HG03521 (cell line): Measurements from ENCODE around the gene BLOC1S3.

Source experiments
- ATAC-seq: cut with Tn5 transposase; IDR thresholded peaks from one replicate; pipeline ENCODE4 v1.9.1; 2021; ENCODE audit warnings: mild to moderate bottlenecking, moderate library complexity; ENCODE audit not compliant: unreplicated experiment

BLOC1S3 gene

GRCh38 chr19:45145270-45146189, 33.1 kb upstream of the BLOC1S3 start:
- no peak for ATAC-seq

- no peak for ATAC-seq
These were observed 32.3 kb upstream of the BLOC1S3 start for GRCh38 chr19:45146251-45146650.

GRCh38 chr19:45146741-45147205, 31.8 kb upstream of the BLOC1S3 start:
- no peak for ATAC-seq

DNA sequence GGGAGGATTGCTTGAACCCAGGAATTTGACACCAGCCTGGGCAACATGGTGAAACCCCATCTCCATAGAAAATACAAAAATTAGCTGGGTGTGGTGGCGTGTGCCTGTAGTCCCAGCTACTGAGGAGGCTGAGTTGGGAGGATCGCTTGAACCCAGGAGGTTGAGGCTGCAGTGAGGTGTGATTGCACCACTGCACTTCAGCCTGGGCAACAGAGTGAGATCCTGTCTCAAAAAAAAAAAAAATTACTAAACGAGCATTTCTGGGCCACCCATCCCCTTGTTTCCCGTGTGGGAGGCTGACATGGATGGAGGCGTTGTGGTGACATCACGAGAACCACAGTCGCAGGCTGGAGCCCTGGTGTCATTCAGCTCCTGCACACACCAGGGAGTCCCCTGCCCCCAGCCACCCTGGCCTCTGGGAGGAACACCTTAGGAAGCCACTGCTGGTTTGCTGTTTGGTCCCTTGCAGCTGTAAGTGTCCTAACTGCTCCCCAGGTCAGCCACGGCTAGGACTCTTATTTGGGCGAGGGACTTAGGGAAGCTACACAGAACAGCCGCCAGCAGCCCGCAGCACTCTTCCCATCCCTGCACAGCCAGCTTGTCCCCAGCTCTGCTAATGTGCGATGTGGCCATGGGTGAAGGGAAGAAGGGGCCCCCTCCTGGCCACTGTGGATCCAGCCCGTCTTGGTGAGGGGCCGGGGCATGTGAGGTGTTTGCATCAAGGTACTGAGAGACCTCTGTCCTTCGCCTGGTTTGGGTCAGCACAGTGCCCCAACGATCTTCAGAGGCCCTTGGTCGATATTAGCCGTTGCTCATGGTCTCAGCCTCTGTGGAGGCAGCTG, 30.5 kb upstream of the BLOC1S3 start:
- no peak for ATAC-seq

GRCh38 chr19:45149129-45149528, 29.5 kb upstream of the BLOC1S3 start:
- ATAC-seq: no peak

GRCh38 chr19:45150180-45150579, 28.4 kb upstream of the BLOC1S3 start:
- ATAC-seq: no peak

GRCh38 chr19:45150751-45151281, 27.8 kb upstream of the BLOC1S3 start:
- no peak for ATAC-seq

- ATAC-seq: no peak
These were observed 27.3 kb upstream of the BLOC1S3 start for GRCh38 chr19:45151320-45151719.

DNA sequence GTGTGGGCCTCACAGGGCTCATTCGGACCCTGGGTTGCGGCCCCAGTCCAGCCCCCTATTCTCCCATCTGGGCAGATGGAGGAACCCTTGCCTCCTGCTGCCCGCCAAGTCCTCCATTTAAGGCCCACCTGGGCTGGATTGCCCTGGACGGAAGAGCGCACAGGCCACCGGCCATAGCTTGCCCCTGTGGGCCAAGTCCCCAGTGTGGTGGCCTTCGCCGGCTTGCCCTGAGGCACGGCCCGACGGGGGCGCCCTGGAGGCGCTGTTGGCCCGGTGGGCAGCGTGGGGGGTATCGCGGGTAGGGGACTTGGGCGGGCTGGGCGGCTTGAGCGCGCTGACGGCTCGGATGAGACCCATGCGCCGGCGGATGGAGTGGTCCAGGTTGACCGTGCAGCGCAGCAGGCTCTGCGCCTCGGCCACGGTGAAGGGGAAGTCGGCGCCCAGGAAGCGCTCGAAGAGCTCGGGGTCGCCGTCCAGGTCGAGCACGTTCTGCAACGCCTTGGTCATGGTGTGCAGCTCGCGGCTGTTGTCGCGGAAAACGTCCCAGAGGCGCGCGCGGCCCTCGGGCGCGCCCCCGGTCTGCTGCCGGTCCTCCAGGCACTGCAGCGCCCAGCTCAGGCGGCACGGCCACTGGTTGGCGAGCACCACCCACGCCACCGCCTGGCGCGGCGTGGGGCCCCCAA, 26.6 kb upstream of the BLOC1S3 start:
- ATAC-seq: no peak

GRCh38 chr19:45152504-45153338, 25.9 kb upstream of the BLOC1S3 start:
- ATAC-seq: no peak

GRCh38 chr19:45153339-45154063, 25.1 kb upstream of the BLOC1S3 start:
- ATAC-seq: no peak

- ATAC-seq: no peak
These were observed 24.3 kb upstream of the BLOC1S3 start for GRCh38 chr19:45154064-45154827.

- ATAC-seq: no peak
These were observed 22.5 kb upstream of the BLOC1S3 start for GRCh38 chr19:45156011-45156630.

- no peak for ATAC-seq
These were observed 21.8 kb upstream of the BLOC1S3 start for GRCh38 chr19:45156751-45157150.

- ATAC-seq: no peak
These were observed 19.9 kb upstream of the BLOC1S3 start for GRCh38 chr19:45158503-45159209.

DNA sequence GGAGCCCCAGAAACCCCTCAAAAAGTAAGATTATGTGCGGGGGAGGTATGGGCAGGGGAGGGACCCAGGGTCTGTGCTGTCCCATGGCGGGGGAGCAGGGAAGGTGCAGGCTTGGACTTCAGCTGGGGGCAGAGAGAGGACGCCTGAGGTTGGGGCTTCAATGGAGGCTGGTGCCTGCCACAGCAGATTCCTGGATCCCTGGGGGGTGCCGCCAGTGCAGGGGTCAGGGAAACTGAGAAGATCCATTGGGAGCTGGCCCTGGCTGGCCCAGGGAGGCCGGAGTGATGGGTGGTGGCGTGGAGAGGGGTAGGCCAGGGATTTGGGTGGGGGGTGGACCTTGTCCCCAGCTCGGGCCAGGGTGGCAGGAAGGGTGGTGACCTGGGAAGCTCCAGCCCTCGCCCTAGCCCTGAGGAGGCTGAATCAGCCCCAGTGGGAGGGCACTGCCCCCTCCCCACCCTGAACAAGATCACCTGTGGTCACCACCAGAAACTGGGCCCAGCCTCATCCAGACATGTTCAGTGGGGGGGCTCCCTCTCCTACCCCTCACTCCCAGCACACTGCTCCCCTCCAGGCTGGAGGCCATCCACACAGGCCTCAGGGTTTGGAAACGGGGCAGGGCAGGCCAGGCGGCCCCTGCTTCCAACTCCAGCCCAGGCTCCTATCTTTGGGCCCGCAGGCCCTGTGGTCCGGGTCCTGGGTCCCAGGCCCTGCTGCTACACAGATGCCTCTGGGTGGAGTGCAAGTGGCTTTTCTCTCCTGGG, 19.2 kb upstream of the BLOC1S3 start:
- no peak for ATAC-seq

- no peak for ATAC-seq
These were observed 18.6 kb upstream of the BLOC1S3 start for GRCh38 chr19:45159971-45160324.
